ENCODE results near the gene HK1. TPM values are rescaled to one million over a fixed set of nuclear protein-coding genes. Genes with fewer than 3 reads are reported as not detected.

HK1 gene
- total RNA-seq, 2 experiments from 2014 or later = 153 to 154 TPM

DNA sequence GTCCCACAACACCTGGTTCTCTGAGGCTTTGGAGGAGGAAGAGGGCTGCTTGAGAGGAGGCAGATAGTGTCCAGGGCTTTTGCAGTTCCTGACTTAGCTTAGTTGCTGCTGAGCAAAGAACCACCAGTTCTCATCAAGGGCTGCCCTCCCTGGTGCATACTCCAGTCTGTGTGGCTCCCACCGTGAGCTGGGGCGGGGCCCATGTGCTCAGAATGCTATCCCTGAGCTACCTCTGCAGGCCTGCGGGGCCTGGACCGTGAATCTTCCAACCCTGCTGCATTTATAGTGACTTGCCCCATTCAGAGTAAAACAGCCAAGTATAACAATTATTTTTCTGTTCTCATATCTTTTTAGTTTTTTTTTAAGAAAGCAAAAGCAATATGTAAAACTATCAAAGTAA lies 89.2 kb downstream of the HK1 start:
- ATAC-seq = no peak
- POLR2A ChIA-PET = no interaction called here
- CTCF ChIA-PET = no interaction called here
- Mint-ChIP-seq H3K4me1 (ENCODE audit: low read depth) (peaks cover 25% of the 10 kb centered on the region), H3K27me3 (ENCODE audit: low read depth) (no peaks in the 10 kb centered on the region), H3K27ac (peak overlapping the region; percentile 17), H3K9me3 (ENCODE audit: insufficient read depth) (no peaks in the 10 kb centered on the region), H3K36me3 (ENCODE audit: low read depth) (peaks cover 74% of the 10 kb centered on the region), H3K4me3 (no peak overlapping the region)
- DNase-seq = no peak

DNA sequence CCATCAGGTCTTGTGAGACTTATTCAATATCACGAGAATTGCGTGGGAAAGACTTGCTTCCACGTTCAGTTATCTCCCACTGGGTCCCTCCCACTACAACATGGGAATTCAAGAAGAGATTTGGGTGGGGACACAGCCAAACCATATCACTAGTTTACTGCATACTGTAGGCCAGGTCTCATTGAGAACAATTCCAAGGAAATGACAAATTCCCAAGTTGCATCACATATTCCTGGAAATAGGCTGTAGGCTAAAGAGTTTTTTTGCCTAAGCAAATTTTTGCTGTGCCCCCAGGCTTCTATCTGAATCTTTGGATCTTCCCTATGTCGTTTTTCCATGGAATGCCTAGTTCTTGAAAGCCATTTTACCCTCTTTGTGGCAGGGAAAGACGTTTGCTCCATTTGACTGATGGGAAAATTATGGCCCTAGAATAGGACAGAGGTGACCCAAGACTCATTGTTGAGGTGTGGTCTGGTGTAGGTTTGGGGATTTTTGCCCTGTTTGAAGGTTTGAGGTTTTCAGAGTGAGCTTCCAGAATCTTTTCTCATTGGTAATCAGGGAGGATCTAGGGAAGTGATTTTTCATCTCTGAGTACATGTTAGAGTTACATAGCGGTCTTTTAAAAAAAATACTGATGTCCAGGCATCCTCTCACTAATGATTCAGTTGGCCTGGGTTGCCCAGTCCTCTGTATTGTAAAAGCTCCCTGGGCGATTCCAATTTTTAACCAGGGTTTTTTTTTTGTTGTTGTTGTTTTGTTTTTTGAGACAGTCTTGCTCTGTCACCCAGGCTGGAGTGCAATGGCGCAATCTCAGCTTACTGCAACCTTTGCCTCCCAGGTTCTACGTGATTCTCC lies 94.1 kb downstream of the HK1 start:
- peaks cover 7% of the 10 kb centered on the region for H3K4me1 Mint-ChIP-seq (ENCODE audit: low read depth)
- no peaks in the 10 kb centered on the region for H3K9me3 Mint-ChIP-seq (ENCODE audit: insufficient read depth)
- H3K27me3 Mint-ChIP-seq (ENCODE audit: low read depth) = no peaks in the 10 kb centered on the region
- ChIA-PET CTCF (interaction anchor here (0.7 to 1.5 kb wide), 3 partner anchors 20 to 132 kb away, joined by 3 to 4 read pairs (median 3); no protein-coding TSS in a partner anchor), POLR2A (no interaction called here)
- no peak overlapping the region for H3K27ac Mint-ChIP-seq
- H3K36me3 Mint-ChIP-seq (ENCODE audit: low read depth) = peaks cover 67% of the 10 kb centered on the region
- ATAC-seq (no peak), DNase-seq (no peak)
- H3K4me3 Mint-ChIP-seq = no peak overlapping the region

DNA sequence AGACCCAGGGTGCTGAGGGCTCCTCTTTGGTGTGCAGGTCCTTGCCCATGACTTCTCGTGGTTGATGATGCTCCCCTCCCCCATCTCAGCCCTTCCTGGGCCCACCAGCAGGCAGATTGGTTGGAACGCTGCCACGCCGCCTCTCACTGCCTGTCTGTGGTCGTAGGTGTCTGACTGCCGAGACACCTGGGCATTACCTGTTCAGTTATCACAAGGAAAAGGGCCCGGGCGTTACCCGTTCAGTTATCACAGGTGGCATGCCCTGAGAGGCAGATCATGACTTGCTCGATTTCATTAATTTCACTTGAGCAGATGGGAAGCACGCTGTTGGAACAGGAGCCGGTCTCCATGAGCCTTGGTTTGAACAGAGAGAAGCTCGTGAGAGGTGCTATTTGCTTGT lies 95.9 kb downstream of the HK1 start:
- Mint-ChIP-seq H3K36me3 (ENCODE audit: low read depth) (peaks cover 68% of the 10 kb centered on the region), H3K27me3 (ENCODE audit: low read depth) (no peaks in the 10 kb centered on the region), H3K9me3 (ENCODE audit: insufficient read depth) (no peaks in the 10 kb centered on the region), H3K27ac (peak overlapping the region; percentile 22), H3K4me3 (no peak overlapping the region), H3K4me1 (ENCODE audit: low read depth) (peaks cover 7% of the 10 kb centered on the region)
- DNase-seq (no peak), ATAC-seq (no peak)
- ChIA-PET CTCF (interaction anchor here (1.5 kb wide), 1 partner anchor 51 kb away, joined by 3 read pairs; no protein-coding TSS in a partner anchor), POLR2A (interaction anchor here (1.6 kb wide), 1 partner anchor 47 kb away, joined by 3 read pairs; no protein-coding TSS in a partner anchor)

DNA sequence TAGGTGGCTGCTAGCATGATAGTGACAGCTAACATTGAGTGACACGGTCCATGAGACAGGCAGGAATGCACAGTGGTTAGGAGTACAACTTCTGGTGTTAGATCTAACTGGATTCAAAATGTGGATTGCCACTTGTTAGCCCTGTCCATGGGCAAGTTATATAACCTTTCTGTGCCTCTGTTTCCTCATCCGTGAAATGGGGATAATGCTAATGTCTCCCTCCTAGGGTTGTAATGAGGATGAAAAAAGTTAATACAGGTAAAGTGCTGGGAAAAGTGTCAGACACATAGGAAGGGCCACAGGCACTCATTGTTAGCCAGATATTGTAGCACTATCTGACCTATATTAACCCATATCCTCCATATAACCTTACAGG lies 96.6 kb downstream of the HK1 start:
- peak overlapping the region; percentile 22 for H3K27ac Mint-ChIP-seq

DNA sequence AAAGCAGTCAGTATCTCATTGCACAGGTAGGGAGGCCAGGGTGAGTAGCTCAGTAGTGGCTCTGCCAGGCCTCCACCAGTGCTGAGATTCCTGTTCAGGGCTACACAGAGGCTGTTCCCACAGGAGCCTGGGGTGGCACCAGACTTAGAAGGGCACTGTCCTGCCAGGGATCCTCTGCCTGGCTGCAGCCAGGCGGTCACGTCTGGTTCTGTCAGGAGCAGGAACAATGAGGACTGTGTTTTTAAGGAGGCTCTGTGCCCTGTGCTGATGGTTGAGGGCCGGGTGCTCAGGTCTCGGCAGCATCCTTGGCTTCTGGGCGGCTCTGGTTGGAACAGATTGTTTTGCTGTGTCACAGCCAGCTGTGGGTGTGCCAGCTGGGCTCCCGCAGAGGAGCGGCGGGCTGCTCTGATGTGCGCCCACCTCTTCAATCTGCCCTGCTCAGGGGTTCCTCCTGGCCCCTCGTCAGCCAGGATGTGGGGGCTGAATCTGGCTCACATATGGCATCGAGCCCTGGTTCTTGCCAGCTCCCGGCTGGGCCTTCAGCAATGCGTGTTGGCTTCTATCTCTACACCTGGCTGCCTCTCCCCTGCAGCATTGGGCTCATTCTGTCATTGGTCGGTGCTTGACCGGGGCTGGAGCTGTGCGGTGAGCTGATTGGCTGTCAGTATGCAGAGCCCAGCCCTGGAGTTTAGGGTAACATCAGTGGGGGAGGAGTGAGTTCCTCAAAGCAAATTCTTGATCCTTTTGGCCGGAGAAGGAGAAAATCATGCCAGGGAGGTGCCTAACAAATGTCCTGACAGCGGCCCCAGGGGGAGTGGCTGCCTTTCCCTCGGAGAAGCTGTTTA lies 97.2 kb downstream of the HK1 start:
- no peak for ATAC-seq
- Mint-ChIP-seq H3K27me3 (ENCODE audit: low read depth) (no peaks in the 10 kb centered on the region), H3K4me1 (ENCODE audit: low read depth) (peaks cover 7% of the 10 kb centered on the region), H3K27ac (peak overlapping the region; percentile 74), H3K4me3 (no peak overlapping the region), H3K36me3 (ENCODE audit: low read depth) (peaks cover 68% of the 10 kb centered on the region), H3K9me3 (ENCODE audit: insufficient read depth) (no peaks in the 10 kb centered on the region)
- ChIA-PET CTCF (interaction anchor here (1.0 to 1.3 kb wide), 2 partner anchors 17 to 366 kb away, joined by 3 read pairs; no protein-coding TSS in a partner anchor), POLR2A (interaction anchor here (1.6 kb wide), 1 partner anchor 48 kb away, joined by 3 read pairs; no protein-coding TSS in a partner anchor)
- DNase-seq = no peak

More for the DNA sequence above, 96.6 kb downstream of the HK1 start:
- ATAC-seq (no peak), DNase-seq (no peak)
- CTCF ChIA-PET = interaction anchor here (1.3 kb wide), 1 partner anchor 18 kb away, joined by 3 read pairs; no protein-coding TSS in a partner anchor
- Mint-ChIP-seq H3K9me3 (ENCODE audit: insufficient read depth) (no peaks in the 10 kb centered on the region), H3K36me3 (ENCODE audit: low read depth) (peaks cover 70% of the 10 kb centered on the region), H3K4me1 (ENCODE audit: low read depth) (peaks cover 7% of the 10 kb centered on the region), H3K4me3 (no peak overlapping the region), H3K27me3 (ENCODE audit: low read depth) (no peaks in the 10 kb centered on the region)
- POLR2A ChIA-PET = interaction anchor here (1.6 kb wide), 1 partner anchor 47 kb away, joined by 3 read pairs; no protein-coding TSS in a partner anchor

DNA sequence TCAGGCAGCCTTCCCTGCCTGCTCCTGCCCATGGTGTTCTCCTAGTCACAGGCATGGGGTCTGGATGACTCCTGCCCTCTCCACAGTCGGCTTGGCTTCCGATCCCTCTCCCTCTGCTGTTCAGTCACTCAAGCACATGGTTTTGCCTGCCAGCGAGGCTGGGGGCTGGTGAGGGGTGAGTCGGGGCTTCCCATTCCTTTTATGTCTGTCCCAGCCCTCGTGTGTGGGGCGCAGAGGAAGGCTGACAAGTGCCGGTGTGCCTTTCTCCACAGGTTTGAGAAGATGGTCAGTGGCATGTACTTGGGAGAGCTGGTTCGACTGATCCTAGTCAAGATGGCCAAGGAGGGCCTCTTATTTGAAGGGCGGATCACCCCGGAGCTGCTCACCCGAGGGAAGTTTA lies 98.4 kb downstream of the HK1 start:
- ChIA-PET CTCF (no interaction called here), POLR2A (no interaction called here)
- H3K27me3 Mint-ChIP-seq (ENCODE audit: low read depth) = no peaks in the 10 kb centered on the region
- H3K4me1 Mint-ChIP-seq (ENCODE audit: low read depth) = peaks cover 7% of the 10 kb centered on the region
- H3K27ac Mint-ChIP-seq = peak overlapping the region; percentile 6
- ATAC-seq (no peak), DNase-seq (no peak)
- no peak overlapping the region for H3K4me3 Mint-ChIP-seq
- H3K9me3 Mint-ChIP-seq (ENCODE audit: insufficient read depth) = no peaks in the 10 kb centered on the region
- H3K36me3 Mint-ChIP-seq (ENCODE audit: low read depth) = peaks cover 61% of the 10 kb centered on the region

DNA sequence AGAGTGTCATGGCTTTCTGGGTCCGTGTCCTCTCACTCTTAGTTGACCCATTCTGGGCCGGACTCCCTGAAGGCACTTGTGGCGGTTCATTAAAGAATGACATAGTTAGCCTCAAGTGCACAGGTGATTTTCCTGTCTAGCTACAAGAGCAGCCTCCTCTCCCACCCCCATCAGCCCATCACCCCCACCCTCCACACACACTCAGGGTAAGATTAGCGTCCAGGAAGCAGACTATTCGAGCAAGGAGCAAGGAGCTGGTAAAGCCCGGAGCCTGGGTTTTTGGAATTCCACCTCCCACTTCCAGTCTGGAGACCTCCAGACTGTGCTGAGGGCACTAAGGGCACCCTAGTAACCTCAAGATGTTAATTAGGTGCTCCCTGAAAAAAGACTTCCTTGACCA lies 98.9 kb downstream of the HK1 start:
- peaks cover 57% of the 10 kb centered on the region for H3K36me3 Mint-ChIP-seq (ENCODE audit: low read depth)
- no peaks in the 10 kb centered on the region for H3K9me3 Mint-ChIP-seq (ENCODE audit: insufficient read depth)
- ATAC-seq (no peak), DNase-seq (no peak)
- no peaks in the 10 kb centered on the region for H3K27me3 Mint-ChIP-seq (ENCODE audit: low read depth)
- no peak overlapping the region for H3K4me3 Mint-ChIP-seq
- peaks cover 7% of the 10 kb centered on the region for H3K4me1 Mint-ChIP-seq (ENCODE audit: low read depth)
- CTCF ChIA-PET = no interaction called here
- H3K27ac Mint-ChIP-seq = no peak overlapping the region
- POLR2A ChIA-PET = no interaction called here

DNA sequence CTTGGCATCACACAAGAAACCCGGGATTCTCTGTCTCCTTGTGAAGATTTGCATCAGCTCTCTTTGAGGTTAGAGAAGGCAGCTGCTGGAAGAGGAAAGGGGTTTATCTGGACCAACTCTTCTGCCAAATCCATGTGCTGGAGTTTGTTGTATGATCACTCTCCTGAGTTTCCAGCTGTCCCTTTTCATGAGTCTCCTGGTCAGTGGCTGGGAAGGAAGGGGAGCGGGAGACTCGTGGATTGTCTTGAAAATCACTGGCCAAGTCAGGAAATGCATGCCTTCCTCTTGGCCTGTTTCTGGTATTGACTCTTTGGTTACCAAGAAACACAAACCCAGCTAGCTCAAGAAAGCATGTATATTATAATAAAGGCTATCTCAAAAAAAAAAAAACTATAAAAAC lies 99.6 kb downstream of the HK1 start:
- peaks cover 60% of the 10 kb centered on the region for H3K36me3 Mint-ChIP-seq (ENCODE audit: low read depth)
- no peak for DNase-seq

DNA sequence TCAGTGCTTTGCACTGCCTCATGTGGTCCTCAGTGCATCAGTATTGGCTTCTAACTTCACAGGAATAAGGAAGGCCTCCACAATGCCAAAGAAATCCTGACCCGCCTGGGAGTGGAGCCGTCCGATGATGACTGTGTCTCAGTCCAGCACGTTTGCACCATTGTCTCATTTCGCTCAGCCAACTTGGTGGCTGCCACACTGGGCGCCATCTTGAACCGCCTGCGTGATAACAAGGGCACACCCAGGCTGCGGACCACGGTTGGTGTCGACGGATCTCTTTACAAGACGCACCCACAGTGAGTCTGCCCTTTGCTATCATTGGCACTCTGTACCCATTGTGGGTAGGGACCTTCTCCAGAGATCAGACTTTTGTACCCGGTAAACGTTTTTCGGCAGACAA lies 101.5 kb downstream of the HK1 start:
- POLR2A ChIA-PET = no interaction called here
- Mint-ChIP-seq H3K4me1 (ENCODE audit: low read depth) (peaks cover 4% of the 10 kb centered on the region), H3K27ac (no peak overlapping the region), H3K27me3 (ENCODE audit: low read depth) (no peaks in the 10 kb centered on the region), H3K4me3 (no peak overlapping the region), H3K9me3 (ENCODE audit: insufficient read depth) (no peaks in the 10 kb centered on the region), H3K36me3 (ENCODE audit: low read depth) (peaks cover 65% of the 10 kb centered on the region)
- ATAC-seq (no peak), DNase-seq (no peak)
- CTCF ChIA-PET = interaction anchor here (1.2 kb wide), 1 partner anchor 13 kb away, joined by 6 read pairs; no protein-coding TSS in a partner anchor

More for the DNA sequence above, 99.6 kb downstream of the HK1 start:
- Mint-ChIP-seq H3K9me3 (ENCODE audit: insufficient read depth) (no peaks in the 10 kb centered on the region), H3K27me3 (ENCODE audit: low read depth) (no peaks in the 10 kb centered on the region), H3K4me1 (ENCODE audit: low read depth) (peaks cover 7% of the 10 kb centered on the region), H3K27ac (peak overlapping the region; percentile 27), H3K4me3 (no peak overlapping the region)
- ChIA-PET CTCF (no interaction called here), POLR2A (no interaction called here)
- no peak for ATAC-seq

DNA sequence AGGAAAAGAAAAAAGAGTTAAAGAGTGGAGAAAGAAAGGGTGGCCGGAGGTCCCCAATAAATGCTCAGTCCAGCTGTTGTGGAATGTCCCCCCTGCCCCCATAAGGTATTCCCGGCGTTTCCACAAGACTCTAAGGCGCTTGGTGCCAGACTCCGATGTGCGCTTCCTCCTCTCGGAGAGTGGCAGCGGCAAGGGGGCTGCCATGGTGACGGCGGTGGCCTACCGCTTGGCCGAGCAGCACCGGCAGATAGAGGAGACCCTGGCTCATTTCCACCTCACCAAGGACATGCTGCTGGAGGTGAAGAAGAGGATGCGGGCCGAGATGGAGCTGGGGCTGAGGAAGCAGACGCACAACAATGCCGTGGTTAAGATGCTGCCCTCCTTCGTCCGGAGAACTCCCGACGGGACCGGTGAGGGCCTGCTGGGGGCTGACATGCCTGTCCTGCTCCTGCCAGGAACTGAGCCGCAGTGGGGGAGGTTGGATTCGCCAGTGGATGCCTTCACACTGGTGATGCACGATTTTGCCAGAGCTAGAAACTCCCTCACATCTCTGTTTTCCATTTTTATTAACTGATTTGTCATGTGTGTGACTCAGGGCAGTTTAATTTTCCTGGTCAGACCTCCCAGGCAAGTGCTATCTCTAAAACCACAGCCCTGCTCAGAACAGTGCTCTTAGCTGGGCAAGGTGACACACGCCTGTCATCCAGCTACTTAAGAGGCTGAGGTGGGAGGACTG lies 104.3 kb downstream of the HK1 start:
- Mint-ChIP-seq H3K9me3 (ENCODE audit: insufficient read depth) (no peaks in the 10 kb centered on the region), H3K27me3 (ENCODE audit: low read depth) (no peaks in the 10 kb centered on the region), H3K27ac (no peak overlapping the region), H3K36me3 (ENCODE audit: low read depth) (peaks cover 68% of the 10 kb centered on the region), H3K4me3 (no peak overlapping the region), H3K4me1 (ENCODE audit: low read depth) (peaks cover 2% of the 10 kb centered on the region)
- DNase-seq (no peak), ATAC-seq (no peak)
- ChIA-PET POLR2A (no interaction called here), CTCF (no interaction called here)

DNA sequence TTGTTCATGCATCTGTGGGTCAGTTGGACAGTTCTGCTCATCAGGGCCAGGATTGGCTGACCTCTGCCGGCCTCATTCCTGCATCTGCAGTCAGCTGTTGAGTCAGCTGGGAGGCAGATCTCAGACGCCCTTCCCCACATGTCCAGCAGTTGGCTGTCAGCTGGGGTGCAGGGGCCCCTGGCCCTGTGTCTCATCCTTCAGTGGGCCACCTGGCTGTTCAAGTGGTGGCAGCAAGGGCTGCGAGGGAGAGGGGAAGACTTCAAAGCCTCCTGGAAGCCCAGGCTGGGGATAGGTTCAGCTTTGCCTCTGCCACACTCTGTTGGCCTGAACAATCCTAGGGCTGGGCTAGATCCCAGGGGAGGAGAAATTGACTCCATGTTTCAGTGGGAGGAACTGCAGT lies 105.3 kb downstream of the HK1 start:
- no peak overlapping the region for H3K27ac Mint-ChIP-seq
- CTCF ChIA-PET = interaction anchor here (1.6 kb wide), 1 partner anchor 9 kb away, joined by 4 read pairs; no protein-coding TSS in a partner anchor
- H3K36me3 Mint-ChIP-seq (ENCODE audit: low read depth) = peaks cover 67% of the 10 kb centered on the region
- no peak overlapping the region for H3K4me3 Mint-ChIP-seq
- no peak for DNase-seq
- no peak for ATAC-seq
- no peaks in the 10 kb centered on the region for H3K9me3 Mint-ChIP-seq (ENCODE audit: insufficient read depth)
- POLR2A ChIA-PET = no interaction called here
- peaks cover 2% of the 10 kb centered on the region for H3K4me1 Mint-ChIP-seq (ENCODE audit: low read depth)
- H3K27me3 Mint-ChIP-seq (ENCODE audit: low read depth) = no peaks in the 10 kb centered on the region
